NCI-H187 treated with DMSO at 0.1 percent for 48 hours (cell line): ENCODE data around the gene FOXO6.

Experiments used
- DNase-seq: peaks from one replicate; lab custom pipeline; 2025; lab: John Stamatoyannopoulos, UW

Gene FOXO6

DNA sequence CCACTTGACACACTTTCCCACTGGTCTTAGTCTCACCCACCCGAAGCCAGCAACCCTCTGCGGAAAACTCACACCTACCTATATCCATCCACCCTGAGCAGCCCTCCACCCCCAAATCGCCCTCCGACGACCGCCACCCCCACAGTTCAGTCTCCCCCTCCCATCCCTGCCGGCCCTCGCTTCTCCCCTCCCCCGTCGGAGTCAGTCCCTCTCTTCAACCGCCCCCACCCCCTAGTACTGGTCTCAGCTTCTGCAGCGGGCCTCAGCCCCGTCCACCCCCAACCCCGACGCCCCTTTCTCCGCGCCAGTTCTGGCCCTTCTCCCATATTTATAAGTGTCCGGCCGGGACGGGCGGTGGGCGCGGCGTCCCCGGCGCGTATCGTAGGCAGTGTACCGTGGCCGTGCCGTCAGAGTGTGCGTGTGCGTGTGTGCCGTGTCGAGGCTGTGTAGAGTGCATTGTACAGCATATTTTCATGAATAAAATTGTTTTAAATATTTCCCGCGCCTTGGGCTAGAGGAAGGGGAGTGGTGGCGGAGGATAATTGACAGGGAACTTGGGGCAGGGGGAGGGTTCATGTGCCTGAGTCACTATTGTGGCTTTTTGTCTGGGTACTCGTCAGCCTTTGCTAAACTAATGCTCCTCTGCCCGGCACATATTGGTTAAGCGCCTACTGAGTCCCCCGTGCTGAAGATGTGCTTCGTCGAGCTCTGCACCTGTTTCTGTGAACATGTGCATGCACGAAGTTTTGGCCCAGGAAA, 22.0 kb downstream of the FOXO6 start:
- DNase-seq = no peak

DNA sequence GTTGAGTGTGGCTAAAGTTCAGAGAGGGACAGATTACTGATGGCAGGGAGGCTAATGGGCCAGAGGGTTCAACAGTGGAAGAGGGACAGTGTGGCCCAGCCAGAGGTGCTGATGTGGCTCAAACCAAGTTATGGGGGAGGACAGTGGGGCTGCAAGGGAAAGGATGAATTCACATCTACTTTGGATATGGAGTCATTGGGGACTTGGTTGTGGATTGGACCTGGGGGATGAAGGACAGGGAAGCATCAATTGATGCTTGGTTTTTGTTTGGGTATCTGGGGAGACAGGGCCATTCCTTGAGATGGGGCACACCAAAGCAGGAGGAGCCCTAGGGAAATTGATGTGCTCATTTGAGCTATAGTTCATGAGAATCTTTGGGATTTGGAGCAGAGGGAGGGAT, 23.3 kb downstream of the FOXO6 start:
- DNase-seq = no peak

DNA sequence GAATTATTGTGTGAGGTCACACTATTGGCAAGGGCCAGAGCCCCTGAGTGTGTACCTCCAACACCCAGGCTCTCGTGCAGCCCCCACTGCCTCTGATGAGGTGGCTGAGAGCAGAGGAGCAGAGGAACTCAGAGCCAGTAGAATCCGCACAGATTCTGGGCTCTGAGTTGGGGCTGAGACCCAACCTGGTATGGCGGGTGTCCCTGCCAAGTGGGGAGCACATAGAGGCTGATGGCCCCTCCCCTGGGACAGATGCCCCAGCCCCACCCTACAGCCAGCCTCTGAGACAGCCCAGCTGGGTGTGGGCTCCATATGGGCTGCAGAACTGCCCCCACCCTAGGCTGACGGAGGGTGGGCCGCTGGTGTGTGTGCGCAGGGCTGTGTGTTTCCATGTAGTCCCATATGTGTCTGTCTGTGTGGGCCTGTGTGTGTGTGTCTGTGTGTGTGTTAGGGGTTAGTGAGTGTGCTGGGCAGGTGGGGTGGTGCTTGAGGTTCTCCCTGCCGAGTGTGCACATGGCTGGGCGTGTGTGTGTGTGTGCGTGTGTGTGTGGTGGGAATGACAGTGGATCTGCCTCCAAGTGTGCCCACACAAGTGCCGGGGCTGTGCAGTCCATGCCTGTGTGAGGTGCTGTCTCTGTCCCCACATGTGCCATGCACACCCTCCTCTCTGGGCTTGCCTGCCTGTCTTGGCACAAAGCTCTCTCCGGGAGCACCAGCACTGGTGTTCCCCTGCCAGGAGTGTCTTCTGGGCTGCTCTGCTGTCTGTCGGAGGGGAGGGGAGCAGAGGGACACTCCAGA, 24.4 kb downstream of the FOXO6 start:
- DNase-seq = no peak

DNA sequence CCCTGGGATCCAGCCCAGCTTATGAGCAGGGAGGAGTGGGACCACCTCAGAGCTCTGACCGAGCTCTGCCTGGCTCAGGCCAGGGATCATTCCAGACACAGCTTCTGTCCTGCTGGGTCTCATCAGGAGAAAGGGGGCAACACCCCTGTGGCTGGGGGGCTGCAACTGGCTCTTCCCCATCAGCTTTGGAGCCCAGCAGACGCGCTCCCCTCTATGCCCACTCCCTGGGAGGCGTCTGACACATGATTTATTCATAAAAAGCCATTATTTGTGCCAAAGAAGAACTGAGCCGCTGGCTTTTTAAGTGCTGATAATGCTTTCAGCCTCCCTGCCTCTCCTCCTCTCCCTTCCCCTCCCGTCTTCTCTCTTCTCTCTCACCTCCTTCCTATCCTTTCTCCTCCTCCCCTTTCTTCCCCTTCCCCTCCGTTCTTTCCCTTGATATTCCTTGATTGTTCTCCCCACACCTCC, 25.0 kb downstream of the FOXO6 start:
- DNase-seq = no peak

DNA sequence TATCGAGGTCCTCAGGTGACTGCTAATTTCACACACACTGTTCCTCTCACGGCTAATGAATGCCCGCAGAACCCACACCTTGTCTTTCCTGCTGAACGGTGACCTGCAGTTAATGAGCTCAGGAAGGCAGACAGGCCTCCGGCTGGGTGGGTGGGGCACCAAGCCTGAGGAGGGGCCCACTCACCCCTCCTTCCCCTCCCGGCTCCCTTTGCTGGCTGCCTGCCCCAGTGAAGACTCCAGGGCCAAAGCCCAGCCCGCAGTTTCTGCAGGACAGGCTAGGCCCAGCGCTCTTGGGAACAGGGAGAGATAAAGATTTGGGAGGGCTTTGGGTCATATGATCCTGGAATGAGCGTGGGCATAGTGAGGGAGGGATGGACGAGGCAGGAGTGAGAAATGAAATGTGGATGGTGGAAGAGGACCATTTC, 26.4 kb downstream of the FOXO6 start:
- DNase-seq = no peak

DNA sequence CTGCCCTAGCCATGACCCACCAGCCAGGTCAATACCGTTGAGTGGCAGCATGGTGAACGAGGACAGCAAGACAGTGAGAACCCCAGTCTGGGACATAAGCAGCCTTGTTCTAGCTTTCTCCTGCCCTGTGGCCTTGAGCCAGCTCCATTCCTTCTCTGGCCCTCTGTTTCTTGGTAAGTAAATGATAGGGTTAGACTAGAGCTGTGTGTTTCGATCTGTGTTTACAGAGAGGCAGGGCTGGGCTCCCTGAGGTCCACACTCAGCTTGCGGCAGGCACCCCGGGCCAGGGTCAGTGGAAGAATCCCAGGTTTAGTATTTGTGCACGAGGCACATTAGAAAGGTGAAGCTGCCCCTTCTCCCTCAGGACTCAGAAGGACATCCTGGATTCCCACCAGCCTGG, 27.3 kb downstream of the FOXO6 start:
- no peak for DNase-seq

DNA sequence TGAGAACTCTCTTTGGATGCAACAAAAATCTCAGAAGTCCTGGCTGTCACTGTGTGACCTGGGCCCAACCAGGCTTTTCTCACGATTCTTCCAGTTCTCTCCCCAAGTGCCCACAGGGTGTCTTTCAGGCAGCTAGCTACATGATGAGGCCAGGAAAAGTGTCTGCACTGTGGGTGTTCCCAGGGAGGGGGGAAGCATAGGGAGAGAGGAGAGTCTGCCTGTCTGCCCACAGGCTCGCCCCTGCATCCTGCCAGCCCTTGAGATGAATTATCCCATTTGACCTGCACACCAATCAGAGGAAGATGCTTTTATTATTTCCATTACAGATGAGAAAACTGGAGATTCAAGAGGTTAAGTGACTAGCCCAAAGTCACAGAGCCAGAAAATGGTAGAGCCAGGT, 27.8 kb downstream of the FOXO6 start:
- no peak for DNase-seq

DNA sequence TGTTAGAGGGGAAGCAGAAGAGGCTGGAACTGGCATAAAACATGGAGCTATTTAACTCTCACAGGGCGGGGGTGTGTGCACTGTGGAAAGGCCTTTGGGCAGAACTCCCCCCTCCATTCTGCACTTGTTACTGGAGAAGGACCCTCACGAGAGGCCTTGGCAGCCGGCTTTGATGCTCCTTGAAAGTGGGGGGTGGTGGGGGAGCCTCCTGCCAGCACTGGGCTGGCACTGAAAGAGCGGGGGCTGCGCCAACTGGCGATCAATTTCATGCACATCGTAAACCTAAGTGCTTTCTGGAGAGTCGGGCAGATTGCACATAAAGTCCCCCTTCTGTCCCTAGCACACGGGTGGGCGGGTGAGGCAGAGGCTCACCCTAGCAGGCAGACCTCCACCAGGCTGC, 28.9 kb downstream of the FOXO6 start:
- no peak for DNase-seq

DNA sequence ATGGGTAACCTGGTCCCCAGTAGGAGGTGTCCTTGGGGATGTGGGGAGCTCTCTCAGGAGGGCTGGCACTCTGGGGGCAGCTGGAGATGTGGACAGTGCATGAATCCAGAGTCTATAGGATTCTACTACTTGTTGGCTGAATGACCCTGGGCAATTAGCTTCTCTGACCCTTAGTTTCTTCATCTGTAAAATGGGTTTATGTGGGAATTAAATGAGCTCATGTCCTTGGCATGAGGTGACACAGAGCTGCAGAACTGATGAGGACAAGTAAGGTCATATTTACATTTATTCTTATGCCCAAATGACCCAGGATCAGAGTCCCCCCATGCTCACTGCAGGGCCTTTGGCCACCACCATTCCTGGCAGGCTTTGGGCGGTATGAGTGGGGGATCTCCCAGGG, 29.3 kb downstream of the FOXO6 start:
- no peak for DNase-seq

DNA sequence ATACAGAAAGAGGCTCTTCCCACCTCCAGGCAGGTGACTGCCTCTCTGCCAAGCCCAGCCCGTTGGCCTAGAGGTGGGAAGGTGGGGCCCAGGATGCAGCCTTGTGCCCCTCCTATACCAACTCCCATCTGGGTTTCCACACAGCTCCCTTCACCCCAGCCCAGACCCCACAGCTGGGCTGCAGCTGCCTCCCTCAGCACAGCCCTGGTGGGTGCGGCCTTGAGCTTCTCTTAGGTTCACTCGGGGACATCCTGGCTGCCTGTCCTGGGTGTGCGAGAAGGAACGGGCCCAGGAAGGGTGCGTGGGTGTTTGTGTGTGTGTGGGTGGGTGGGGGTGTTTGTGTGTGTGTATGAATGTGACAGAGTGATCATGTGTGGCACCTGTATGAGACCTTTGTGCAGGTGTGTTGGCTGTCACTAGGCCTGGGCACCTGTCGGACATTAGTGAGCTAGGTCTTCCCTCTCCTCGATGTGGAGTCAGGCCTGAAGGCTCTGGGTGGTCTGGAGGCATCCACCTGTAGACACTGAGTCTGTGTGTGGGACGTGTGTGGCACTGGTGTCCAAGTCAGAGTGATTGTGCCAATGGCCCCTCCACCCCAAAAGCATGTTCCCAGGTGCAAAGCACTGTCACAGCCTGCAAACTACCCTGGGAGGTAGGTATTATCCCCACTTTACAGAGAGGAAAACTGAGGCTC, 30.7 kb downstream of the FOXO6 start:
- DNase-seq = no peak

DNA sequence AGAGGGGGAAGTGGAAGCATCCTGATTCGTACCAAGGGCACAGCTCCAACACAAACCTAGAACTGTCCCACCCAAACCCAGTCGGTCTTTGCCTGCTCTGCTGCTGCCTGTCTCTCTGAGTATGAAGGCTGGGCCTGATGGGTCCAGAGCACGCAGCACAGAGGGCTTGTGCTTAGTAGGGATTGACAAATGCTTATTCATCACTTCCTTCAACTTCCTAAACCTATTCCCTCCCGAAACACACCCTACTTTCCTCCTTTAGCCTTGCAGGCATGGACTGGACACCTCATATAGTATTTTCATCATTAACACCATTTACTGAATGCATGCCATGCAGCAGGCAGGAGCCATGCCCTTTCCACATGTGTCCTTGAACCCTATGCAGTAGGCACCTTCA, 31.3 kb downstream of the FOXO6 start:
- no peak for DNase-seq

DNA sequence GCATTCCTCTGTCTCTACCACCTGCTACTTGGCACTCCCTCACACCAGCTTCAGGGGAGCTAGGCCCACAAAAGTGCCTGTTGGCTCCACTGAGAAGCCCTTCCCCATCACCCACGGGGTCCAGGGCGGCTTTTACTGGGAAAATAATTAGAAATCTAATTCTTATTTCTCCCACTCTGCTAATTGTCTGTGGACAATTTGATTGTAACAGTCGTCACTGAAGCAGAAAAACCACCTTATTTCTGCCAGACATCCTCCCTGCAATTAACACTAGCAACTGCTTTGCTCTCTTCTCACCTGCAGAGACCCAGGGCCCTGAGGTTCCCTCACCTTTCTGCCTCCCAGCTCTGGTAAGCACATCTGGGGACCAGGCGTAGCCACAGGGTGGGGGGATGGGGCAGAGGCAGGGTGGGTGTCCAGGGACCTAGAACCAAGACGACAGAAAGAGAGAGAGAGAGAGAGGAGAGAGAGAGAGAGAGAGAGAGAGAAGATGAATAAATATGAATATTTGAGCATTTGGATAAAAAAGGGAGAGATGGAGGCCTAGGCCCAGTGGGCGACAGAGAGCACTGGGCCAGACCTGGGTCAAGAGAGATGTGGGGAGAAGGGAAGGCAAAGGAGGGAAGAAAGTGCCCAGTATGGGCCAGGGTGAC, 32.6 kb downstream of the FOXO6 start:
- DNase-seq = no peak

DNA sequence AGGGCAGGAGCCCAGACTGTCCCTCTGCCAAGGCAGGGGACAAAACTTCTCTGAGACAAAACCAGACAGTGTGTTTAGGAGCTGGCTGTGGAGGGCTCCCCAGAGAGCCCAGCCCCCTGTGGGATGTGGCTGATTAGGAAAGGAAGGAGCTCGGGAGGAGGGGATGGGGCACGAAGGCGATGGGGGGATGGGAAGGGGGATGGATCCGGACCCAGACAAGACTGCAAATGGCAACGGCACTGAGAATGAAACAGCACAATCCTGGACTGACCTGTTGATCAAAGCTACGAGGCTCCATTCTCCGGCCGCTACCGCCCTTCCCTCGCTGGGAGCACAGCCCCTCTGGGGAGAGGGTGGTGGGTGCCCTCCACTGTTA, 33.1 kb downstream of the FOXO6 start:
- DNase-seq = no peak

DNA sequence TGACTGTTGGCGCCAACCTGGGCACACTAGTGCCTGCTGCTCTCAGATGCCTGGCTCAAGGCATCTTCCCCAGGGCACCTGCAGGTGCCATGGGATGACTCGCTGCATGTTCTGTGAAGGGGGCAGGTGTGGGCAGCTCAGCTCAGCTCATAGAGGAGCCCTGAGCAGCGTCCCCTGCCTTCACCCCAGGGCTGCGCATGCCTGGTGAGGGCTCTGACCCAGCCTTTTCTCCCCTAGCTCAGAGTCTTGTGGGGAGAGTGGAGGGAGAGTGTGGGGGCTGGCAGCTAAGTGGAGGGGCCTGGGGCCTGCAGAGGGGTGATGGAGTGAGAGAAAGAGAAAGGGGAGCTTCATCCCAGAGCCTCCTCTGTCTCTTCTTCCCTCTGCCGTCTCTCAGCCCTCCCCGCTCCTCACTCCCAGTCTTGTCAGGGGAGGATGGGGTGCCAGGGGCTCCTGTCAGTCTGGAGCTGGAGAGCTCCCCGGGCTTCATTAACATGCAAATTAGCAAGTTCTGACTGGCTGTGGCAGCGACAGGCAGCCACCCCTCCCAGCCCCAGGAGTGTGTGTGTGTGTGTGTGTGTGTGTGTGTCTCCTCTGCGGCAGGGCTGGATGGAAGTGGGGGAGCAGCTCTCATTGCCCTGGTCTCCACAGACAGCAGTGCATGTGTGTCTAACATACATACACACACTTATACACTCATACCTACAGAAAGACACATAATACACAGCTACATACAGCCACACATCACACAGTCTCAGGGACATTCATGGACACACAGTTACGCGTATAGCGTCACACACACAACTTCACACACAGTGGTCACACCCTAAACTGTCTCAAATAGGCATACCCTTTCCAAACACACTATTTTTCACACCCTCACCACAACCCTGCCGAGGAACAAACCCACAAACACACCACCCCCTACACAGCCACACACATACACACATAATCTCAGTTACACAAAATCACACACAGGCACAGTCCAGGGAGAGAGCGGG, 34.0 kb downstream of the FOXO6 start:
- no peak for DNase-seq

DNA sequence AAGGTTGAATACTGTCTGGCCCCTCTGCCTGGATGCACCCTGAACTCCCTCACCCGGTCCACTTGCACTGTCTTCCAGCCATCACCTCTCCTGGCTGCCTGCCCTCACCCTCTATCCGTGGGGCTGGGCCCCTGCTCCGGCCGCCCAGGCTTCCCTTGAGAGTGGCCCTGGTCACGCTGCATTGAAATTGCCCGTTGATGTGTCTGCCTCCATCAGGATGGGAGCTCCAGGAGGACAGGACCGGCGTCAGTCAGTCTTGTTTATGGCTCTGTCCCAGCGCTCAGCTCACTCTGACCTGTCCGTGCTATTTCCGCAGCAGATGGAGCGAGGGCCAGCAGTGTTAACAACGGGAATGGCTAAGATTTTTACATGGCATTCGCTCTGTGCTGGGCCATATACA, 34.9 kb downstream of the FOXO6 start:
- no peak for DNase-seq

DNA sequence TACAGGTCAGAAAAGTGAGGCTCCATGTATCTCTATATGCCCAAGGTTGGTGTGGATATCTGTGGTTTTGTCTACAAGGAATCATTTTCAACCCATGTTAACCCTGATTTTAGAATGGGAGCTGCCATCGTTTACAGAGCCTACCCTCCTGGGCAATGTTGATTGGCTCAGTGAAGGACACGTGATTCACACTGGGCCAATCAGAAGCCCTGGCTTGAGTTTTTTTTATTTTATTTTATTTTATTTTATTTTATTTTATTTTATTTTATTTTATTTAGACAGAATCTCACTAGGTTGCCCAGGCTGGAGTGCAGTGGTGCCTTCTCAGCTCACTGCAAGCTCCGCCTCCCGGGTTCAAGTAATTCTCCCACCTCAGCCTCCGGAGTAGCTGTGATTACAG, 35.8 kb downstream of the FOXO6 start:
- DNase-seq = no peak

DNA sequence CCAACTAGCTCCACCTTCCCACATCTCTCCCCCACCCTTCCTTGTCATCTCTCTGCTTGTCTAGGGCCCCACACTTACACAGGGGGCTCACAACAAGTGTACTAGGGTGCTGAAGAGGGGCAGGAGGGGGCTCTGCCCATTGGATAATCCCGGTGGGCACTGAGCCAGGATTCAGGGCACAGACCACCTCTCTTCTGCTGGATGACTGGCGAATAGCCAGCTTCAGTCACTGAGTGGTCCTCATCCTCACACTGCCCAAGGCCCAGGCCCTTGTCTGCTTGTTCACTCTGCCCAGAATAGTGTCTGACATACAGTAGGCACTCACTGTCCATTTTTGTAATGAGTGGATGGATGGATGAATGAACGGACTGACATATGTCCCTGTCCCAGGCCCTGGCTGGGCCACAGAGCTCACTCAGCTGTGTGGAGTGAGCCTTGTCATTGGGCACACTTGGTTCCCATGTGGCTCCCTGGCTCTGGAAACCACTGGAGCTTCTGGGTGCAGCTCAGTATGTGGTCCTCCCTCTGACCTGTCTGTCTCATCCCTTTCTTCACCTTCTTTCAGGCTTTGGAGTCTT, 36.6 kb downstream of the FOXO6 start:
- DNase-seq = no peak

DNA sequence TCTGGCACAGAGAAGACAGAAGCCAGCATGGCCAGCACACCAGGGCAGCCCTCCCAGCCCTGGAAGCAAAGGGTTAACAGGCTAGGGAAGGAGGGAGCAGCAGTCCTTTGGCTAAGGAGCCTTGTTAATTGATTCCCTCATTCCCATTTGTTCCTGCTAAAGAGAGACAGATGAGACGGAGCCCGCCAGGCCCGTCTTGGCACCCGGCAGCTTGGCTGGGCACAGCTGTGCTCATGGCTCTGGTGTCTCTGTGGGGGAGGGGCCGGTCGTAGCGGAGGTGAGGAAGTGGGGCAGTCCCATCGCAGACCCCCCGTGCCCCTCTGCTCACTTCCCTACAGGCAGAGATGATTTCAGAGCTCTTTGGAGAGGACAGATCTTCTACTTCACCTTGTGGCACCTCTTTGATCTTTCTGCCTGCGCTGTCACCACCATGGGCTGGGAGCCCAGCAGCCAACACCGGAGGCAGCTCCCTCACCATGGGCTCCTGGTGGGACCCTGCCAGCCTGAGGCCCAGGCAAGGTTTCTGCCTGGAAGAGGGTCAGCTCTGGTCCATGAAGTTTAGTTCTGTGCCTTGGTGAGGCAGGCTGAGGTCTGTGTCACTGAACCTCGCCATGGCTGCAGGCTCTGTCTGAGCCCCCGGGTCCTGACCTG, 38.0 kb downstream of the FOXO6 start:
- DNase-seq = no peak

DNA sequence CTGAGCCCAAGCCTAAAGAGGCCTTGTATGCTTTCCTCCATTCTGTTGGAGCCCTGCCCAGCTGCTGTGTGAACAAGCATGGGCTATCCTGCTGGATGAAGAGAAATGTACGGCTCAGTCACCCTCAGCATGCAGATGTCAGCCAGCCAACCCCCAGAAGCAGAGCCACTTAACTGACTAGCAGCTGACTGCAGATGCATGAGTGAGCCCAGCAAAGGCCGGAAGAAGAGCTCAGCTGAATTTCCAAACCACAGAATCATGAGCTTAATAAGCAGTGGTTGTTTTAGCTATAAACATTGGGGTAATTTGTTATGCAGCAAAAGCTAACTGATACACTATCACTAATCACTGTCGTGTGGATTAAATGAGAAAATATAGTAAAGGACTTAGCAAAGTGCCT, 39.0 kb downstream of the FOXO6 start:
- no peak for DNase-seq

DNA sequence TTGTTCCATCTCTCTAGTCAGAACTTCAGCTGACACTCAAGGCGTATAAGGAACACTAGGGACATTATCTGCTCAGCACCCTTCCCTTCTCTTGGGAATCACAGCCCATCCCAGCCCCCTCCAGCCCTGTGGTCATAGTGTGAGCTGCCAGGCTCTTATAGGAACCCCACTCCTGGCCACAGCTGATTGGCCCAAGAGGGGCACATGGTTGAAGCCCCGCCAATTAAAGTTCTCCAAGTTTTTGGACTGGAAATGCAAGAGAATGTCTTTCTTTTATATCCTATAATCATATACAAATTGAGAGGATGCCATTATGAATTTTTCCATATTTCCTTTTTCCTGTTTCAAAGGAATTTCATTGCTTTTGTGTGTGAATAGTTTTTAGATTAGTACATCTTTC, 40.7 kb downstream of the FOXO6 start:
- no peak for DNase-seq
